NCI-H69 (cell line): ENCODE results near the gene DAZAP1.
"Not testable (repeated sequence)": the region's sequence is repeated elsewhere in the genome, so short reads cannot be mapped to it uniquely, and the experiment has no call there.

Experiments
- DNase-seq: peaks from one replicate; lab custom pipeline; 2025; lab: John Stamatoyannopoulos, UW

The DAZAP1 gene

DNA sequence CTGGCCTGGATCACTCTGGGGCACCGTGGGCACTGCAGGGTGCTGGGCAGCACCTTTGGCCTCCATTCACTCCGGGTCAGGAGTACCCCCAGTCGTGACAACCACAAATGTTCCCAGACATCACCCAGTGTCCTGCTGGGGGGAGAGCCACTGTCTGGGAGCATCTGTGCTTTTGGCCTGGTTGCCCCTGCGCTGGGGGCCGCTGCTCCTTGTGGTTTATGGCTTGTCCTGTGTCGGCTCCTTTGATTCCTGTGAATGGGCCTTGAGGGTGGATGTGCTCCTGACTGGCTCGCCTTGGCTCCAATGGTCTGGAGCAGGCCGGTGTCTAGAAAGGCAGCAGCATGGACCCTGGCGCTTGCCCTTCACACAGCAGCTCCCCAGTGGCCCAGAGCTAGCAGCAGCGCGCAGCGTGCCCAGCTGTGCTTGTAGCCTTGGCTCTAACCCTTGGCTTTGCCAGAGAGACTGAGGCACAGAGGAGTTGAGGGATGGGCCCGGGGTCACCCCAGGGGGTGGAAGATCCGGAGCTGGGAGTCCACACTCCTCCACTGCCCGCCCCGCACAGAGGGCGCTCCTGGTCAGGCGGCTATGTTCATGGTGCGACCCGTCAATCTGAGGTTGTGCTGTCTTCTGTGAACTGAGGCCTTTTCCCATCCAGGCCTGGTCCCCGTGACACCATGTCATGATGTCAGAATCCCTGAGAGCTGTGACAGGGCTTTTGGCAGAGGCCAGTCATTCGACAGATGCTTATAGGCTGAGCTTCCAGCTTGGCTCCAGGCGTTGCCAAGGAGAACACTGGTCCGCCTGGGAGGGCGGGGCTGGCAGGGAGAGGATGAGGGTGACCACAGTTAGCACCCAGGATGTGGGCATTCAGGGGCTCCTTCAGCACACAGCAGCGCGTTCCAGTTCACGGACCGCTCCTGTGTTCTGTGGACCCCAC lies 4.1 kb downstream of the DAZAP1 start:
- peak; percentile 39 for DNase-seq

DNA sequence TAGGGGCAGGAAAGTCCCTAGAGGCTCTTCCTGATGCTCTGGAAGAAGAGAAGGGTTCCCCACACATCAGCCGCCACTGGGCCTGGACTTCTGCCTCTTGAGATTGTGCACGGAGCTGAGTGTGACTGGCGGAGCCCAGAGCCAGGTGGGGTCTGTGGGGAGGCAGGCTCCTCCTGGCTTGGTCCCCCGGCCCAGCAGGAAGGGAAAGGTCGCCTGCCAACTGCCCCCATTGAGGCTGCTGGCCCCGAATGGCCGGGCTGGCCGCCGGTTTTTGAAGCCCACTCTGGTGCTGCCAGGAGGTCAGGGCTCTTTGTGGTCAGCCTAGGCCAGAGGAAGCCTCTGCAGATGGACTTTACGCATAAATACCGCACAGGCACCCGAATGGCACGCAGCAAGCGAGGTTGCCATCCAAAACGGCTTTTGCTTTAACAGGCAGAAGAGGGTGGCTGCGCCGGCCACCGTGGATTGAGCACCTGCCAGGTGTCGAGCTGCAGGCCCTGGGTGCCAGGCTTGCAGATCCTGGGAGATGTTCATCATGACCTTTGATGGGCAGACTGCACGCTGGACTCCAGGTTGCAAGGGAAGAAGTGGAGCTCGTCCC lies 5.0 kb downstream of the DAZAP1 start:
- DNase-seq = no peak

DNA sequence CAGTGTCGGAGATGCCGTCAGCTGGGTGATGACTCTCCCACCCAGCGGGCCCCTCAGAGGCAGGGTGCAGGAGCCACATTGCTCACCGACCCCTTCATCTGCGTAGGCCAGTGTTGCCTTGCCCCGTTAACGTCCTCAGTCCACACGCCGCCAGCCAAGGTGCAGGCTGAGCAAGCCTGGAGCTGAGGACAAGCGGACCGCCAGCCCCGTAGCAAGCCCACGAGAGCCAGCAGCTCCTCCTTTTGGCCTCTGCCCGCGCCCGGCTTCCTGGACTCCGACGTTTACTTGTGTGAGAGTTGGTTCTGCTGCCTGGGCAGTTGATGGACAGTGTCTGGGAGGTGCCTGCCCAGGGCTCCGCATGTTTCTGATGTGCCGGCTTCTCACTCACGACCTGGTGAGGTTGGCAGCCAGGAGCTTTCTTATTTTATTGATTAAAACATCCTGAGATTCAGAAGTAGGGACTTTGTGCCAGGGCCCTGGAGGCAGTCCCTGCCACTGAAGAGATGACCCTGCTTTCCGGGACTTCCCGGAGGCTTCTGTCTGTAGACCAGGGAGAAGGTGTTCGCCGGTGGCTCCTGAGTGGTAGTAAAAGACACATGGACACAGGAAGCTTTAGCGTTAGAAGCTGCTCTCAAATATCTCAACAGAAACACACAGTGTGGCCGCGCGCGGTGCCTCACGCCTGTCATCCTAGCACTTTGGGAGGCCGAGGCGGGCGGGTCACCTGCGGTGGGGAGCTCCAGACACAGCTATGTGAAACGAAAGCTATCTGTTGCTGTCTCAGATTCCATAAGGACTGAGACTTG lies 5.8 kb downstream of the DAZAP1 start:
- no peak for DNase-seq

DNA sequence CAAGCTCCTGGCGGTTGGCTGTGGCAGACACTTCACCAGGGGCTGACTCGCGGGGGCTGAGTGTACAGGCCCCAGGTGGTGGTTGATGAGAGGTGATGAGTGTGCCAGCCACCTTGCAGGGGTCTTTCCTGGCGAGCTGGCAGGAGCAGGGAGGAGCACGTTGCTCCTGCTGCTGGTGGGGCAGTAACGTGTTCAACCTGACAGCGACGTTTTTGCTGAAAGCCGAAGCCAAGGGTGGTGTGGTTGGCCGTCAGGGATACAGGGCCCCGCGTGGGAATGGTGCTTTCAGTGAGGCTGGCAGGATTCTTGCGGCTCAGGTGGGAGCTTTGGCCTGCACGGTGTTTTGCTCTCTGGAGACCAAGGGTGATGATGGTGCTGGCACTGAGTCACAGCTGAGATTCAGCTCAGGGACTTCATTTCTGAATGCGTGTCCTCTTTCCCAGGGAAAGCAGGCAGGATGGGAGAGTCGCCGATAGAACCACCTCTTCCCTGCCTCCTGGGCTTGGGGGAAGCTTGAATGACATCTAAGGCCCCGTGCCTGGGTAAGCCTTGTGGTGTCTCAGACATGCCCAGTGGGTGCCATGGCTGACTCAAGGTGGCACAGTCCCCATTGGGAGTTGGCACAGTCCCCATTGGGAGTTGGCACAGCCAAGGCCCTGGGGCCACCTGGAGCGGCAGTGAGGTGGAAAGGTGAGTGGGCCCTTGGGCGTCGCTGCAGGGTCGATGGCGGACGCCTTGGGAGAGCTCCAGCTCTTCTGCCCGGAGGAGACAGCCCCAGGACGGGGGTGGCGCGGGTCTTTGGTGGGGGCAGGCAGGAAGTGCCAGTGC lies 8.8 kb downstream of the DAZAP1 start:
- no peak for DNase-seq

DNA sequence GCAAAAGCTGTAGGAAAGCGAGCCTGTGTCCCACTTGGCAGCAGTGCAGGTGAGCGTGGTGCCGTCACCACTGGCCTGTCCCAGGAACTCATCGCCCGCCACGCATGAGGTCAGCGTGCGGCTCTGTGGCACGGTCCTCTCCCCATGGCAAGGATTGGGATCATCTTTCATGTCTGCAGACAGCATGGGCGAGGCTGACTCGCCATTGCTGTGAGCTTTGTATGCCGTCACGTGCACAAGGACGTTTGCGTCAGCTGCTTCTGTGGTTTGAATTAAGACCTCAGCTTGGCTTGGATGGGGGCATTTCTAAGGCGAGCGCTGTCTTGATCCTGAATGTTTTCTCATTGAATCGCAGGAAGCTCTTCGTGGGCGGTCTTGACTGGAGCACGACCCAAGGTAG lies 9.8 kb downstream of the DAZAP1 start:
- no peak for DNase-seq

DNA sequence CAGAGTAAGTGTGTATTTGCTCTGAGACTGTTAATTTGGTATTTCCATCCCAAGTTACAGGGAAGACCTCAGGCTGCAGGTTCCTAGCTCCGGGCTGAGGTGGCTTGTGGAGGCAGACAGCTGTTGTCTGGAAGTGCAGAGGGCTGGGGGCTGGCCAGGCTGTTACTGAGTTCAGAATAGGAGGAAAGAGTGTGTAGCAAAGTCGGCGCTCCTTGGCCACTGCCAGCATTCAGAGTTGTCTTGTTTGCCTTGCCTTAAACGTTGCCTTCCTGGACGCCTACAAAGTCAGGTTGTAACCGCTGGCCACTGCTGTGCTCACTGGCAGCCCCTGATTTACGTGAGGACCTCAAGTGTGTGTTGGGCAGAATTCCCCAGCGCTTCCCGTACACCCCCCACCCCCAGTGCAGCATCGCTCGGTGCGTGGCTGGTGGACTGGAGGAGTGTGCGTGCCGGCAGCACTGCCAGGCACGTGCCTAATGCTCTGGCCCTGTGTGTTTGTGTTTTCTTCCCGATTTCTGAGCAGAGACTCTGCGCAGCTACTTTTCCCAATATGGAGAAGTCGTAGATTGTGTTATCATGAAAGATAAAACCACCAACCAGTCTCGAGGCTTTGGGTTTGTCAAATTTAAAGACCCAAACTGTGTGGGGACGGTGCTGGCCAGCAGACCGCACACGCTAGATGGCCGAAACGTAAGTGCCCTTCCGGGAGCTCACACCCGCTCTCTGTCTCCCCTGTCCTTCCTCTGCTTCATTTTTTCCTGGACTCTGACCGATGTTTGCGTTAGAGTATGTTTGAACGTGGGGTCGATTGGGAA lies 10.5 kb downstream of the DAZAP1 start:
- DNase-seq = no peak

DNA sequence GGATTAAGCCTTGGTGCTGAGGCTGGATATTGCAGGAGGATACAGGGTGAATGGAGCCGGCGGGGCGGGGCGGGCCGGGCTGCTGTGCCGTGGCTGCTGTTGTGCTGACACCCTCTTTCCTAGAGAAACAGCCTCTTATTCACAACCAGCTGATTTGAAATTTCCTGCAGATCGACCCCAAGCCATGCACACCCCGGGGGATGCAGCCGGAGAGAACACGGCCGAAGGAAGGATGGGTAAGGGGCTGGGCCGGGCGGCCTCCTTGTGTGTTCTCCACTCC lies 11.1 kb downstream of the DAZAP1 start:
- no peak for DNase-seq

DNA sequence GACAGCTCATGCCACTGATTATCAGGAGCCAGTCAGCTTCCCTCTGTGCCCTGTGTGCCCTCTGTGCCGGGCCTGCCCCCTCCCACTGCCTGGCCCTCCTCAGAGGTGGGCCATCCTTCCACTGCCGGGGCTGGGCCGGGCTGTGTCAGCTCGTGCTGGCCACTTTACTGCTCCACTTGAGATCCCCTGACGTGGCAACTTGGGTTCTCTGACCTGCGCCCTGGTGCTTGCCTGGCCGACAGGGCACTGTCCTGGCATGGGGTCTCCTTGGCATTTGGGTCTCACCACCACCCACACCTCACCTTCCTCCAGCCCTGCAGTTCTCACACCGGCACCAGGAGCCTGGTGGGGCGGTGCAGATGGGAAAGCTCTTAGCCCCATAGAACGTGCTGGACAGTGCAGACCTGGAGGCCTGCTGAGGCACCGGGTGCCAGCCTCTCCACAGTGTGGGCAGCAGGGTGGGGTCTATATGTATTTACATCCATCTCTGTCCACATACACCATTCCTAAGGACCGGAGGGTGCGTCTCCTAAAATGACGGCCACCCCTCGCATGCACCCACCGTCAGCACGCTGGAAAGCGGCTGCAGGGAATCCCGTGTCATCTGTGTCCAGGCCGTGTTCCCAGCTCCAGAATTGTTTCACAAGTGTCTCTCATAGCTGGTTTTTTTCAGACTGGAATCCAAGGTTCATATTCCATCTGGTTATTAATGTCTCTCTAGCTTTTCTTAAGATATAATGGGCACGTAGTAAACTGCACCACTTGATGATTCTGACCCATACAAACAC lies 11.8 kb downstream of the DAZAP1 start:
- no peak for DNase-seq

DNA sequence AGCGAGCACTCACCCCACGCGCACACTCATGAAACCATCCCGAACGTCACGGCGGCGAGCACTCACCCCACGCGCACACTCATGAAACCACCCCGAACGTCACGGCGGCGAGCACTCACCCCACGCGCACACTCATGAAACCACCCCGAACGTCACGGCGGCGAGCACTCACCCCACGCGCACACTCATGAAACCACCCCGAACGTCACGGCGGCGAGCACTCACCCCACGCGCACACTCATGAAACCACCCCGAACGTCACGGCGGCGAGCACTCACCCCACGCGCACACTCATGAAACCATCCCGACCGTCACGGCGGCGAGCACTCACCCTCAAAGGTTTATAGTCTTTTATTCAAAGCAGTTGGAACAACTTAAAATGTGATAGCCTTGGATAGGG lies 12.7 kb downstream of the DAZAP1 start:
- DNase-seq = not testable (repeated sequence)

DNA sequence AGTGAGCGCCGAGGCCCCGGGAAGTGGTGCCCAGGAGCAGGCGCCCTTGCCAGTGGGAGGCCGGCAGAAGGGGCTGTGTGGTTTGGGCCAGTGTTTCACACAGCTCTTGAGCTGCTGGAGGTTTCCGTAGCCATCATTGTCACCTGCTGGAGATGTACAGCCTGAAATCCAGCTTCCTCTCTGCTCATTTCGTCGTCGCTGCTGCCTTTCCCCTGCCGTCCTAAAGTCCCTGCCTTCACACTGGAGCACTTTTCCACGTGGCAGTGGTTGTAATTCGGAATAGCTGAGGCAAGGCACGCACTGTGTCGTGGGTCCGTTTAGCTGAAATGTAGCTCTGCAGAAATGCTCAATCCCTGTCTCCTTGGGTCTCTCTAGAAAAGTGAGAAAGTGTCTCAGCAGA lies 13.2 kb downstream of the DAZAP1 start:
- no peak for DNase-seq

DNA sequence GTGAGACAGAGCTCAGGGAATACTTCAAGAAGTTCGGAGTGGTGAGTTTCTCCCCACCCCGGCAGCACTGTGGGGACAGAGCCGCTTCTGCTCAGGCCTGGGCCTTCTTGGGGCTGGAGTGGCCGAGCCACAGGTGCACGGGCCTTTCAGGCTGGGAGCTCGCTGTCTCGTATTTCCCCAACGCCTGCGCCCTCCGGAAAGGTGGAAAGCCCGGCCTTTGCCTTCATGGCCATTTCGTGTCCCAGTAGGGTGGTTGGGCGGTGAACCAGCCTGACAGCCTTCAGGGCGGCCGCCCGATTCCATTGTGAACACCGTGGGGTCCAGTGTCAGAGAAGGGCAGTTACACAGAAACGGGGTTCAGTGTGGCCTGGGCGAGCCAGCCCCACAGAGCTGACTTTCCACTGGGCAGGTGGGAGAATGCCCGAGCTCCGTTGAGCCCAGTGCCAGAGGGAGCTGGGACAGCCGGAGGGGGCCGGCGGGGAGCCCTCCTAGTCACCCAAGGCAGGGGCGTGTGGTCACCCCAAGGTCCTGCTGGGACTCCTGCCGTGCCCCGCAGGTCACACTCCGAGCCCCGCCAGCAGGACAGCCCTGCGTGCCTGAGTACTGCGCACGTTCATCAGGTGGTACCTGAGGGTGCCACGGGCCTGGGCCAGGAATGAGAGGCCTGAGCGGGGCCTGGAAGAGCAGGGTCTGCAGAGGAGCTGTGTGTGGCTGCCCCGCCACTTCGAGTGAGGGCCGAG lies 14.0 kb downstream of the DAZAP1 start:
- DNase-seq = no peak

DNA sequence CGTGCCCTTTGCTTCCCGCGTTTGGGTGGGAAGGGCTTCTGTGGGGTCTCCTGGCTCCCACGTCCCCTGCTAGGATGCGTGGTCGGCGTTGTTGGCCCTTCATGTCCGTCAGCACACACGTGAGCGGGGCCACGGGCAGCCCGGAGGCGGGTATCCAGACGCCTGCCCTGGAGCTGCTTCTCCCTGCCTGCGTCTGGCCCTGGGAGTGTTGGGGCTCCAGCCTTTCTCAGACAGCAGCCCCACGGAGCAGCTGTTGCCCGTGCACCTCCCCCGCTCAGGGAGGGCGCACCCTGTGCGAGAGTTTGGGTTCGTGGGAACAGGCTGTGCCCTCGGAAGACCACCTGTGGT lies 14.5 kb downstream of the DAZAP1 start:
- no peak for DNase-seq

DNA sequence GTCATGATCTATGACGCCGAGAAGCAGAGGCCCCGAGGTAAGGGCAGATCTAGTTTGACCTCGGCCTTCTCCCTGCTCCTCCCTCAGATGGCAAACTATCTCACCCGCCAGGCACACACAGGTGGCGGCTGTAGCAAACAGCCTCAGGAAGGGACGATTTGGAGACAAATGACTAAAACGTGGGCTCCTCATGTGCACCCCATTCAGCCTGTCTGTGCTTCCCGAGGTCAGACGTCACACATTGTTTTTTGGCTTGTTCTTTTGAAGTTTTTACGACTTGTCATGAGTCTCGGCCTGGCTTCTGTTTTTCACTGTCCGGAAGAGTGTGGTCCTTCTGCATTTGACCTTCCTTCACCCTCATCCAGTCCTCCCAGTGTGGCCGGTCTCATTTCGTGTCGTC lies 15.0 kb downstream of the DAZAP1 start:
- no peak for DNase-seq

DNA sequence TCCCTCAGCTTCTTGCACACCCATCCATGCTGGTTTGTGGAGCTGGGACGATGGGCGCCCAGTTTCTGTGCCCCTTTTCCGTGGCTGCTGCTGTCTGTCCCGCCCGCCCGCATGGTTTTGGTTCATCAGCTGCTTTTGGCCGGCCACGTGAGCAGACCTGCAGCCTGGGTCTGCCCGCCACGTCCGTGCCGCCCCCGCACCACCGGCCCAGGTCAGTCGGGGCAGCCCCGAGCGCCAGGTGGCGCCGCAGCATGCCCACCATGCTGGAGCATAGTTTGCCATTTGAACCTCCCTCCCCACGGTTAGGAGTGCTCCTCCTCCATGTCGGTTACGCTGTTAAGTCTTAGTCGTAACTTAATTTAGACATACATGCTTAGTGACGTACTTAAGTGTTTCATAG lies 15.6 kb downstream of the DAZAP1 start:
- no peak for DNase-seq

DNA sequence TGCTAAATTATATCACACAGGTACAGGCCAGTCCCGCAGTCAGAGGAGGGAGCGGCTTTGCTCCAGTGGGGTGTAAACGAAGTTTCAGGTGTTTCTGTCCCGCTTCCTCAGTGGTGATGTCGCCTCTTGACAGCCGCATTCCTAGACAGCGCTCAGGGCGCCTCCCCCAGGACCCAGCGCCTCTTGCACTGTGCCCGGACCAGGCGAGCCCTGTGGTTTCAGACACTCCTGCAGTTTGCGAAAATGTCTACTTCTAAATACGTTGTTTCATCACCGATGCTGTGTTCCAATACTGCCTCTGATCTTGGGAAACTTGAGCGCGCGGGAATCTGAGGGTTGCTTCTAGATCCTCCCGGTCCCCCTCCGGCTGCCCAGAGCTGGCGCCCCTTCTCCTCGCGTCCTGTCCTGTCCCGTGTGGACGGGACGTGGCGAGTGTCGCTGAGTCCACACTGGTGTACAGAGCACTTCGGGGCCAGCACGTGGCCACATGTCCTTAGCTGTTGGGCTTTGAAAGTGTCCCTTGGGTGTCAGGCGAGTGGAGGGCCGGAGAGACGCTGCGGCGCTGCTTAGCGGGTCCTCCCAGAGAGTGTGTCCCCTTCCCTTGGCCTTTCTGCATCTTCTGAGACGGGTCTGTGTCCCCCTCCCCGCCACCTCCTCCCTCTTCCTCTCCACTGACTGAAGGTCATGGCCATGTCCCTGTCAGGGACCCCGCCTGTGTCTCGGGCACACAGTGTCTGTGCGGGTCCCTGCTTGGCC lies 16.2 kb downstream of the DAZAP1 start:
- DNase-seq = no peak

DNA sequence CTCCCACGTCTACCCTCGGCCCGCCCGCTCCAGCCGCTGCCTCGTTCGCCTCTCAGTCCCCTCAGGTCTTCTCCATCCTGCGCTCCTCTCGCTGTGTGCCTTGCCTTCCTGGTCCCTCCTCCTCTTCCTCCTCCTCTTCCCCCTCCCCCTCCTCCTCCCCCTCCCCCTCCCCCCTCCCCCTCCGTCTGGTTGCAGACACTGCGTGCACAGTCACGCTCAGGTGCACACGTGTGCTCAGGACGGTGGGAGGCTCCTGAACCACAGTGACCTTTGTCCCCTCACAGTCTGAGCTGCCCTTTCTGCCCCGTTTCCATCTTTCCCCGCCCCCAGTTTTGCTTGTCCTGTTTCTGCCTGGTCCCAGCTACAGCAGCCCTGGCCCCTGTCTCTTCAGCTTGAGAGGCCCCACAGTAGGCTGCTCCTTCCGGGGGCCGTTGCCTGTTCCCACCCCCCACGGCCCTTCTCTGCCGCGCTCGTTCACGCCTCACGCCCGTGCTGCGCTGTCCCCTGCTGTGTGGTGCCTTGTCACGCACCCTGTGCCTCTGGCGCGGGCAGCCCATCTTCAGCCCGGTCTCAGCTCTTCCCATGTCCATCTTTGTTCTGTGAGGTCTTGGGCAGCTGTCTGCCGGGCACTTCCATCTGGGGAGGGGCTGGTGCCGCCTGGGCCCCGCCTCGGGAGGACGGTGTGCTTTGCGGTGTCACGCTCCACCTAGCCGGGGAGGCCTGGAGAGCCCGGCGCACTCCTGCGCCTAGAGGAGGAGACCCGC lies 17.0 kb downstream of the DAZAP1 start:
- peak; percentile 35 for DNase-seq

DNA sequence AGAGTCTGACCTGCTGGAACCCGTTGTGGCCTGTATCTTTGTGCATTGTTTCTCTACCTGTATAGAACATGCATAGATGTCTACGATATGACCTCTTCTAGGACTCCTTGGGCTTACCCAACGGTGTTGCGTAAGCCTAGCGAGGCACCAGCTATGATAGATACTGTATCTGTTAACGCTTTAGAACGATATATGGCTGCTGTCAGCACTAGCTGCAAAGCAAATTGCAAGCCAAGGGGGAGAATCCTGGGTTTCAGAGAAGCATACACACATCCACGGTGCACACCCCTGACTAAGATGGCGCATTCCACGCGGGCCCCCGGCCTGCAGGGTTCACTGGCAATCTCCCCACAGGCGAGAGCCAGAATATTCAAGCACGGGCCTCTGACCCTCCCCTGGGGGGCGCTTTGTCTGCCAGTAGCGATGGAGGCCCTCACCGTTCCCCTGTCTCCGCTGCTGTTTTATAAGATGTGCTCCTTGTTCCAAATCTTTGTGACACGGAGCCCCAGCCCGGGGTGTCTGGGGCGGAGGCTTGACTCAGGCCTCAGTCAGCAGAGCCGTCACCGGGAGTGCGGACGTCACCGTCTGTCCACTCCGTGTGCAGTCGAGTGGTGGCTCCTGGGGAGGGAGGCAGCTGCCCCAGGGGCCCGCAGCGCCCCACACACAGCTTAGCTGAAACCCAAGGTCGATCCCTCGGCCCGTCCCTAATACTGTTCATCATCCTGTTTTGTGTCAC lies 17.9 kb downstream of the DAZAP1 start:
- DNase-seq = no peak

DNA sequence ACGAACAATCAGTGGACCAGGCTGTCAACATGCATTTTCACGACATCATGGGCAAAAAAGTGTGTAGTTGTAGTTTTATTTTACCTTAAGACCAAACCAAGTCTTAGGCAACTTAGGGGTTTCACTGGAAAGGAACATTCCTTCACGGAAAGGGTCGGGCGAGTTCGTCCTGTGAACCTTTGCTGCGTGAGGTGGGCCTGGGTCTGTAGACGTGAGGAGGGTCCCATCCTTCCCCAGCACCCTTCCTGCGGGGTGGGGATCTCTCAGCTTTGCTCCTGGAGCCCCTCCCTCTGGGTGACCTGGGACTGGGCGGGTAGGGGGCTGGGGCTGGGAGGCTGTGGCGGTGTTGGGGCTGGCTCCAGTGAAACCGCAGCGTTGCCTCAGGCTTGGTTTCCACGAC lies 18.5 kb downstream of the DAZAP1 start:
- DNase-seq = no peak
